ENCODE data around the gene SCG2.
A peak's percentile ranks its signal among the peaks of the same experiment; 100 is the strongest.

SCG2 gene

DNA sequence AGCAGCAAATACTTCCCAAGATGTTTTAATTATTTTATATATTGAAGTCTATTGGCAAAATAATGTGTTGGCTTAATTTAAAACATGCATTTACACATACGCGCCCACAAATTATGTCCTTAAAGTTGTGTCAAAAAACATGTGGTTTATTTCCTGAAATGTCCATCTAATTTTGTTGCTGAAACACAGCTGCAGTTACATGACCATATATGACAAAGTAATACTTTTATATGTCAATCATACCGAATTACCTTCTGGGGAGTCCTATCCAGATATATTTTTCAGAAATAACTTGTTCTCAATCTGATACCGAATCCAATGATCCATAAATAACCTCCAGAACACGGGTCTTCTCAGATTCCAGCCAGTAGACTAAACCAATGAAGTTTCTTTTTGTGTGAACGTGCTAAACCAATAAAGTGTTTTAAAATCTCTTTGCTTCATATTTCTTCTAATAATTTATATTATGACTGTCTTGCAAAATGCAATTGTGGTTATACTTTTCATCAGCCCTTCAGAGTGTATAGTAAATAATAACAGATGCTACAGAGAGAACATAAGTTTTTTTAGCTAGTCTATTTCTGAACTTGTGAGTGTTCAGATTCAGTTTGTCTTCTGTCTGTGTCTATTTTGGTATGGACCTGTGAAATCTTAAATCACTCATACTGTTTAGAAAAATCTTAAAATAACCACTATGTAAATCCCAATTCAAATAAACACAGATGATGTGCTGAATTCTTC, 2.4 kb downstream of the SCG2 start:
- DNase-seq = no peak
- in situ Hi-C loops (cut with HindIII; ENCODE audit: low pct_ligation_motif_present, low sequenced_read_pairs) = loop anchor here (25.0 kb wide), 1 partner anchor 138 kb away; no protein-coding TSS in a partner anchor
- H3K27ac ChIP-seq = peak overlapping the region; percentile 92

DNA sequence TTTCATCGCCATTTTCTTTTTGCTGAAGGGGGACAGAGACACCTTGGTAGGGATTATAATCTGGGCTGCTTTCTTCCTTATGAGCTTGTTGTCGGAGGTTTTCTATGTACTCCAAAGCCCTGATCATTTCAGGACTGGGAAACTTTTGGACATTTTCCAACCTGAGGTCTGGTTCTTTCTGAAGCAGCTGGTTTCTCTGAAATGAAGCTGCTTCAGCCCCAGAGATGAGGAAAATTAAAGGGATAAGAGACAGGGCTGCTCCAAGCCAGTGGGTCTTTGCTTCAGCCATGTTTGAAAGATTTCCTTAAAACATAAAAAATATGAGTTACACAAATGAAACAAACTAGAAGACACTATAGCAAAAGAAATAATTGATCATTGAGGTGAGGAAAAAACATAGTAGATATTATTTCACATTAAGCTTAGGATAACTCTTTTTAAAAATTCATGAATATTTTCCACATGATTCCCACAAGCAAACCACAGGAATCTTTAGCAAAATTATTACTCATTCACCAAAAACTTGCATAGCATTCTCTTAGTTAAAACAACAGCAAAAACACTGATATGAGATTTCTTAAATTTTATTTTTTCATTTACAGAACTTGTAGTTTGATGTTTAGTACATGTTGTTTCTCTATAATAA, 3.0 kb downstream of the SCG2 start:
- no peak overlapping the region for H3K4me3 ChIP-seq (ENCODE audit: low read depth, low read length)
- H3K36me3 ChIP-seq (replicated peaks) = no peaks in the 10 kb centered on the region
- TF ChIP-seq, protein P1, sequence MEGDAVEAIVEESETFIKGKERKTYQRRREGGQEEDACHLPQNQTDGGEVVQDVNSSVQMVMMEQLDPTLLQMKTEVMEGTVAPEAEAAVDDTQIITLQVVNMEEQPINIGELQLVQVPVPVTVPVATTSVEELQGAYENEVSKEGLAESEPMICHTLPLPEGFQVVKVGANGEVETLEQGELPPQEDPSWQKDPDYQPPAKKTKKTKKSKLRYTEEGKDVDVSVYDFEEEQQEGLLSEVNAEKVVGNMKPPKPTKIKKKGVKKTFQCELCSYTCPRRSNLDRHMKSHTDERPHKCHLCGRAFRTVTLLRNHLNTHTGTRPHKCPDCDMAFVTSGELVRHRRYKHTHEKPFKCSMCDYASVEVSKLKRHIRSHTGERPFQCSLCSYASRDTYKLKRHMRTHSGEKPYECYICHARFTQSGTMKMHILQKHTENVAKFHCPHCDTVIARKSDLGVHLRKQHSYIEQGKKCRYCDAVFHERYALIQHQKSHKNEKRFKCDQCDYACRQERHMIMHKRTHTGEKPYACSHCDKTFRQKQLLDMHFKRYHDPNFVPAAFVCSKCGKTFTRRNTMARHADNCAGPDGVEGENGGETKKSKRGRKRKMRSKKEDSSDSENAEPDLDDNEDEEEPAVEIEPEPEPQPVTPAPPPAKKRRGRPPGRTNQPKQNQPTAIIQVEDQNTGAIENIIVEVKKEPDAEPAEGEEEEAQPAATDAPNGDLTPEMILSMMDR (IDR thresholded peaks at IDR 0.05; ENCODE audit: low read depth, low read length, missing control alignments) = no peak
- H3K27me3 ChIP-seq (replicated peaks) = no peaks in the 10 kb centered on the region
- peak overlapping the region; percentile 92 for H3K27ac ChIP-seq
- in situ Hi-C loops (cut with HindIII; ENCODE audit: low pct_ligation_motif_present, low sequenced_read_pairs) = no loop called here
- DNase-seq = peak; percentile 83

More for the DNA sequence above, 2.4 kb downstream of the SCG2 start:
- H3K27me3 ChIP-seq (replicated peaks) = no peaks in the 10 kb centered on the region
- no peak overlapping the region for H3K4me3 ChIP-seq (ENCODE audit: low read depth, low read length)
- H3K36me3 ChIP-seq (replicated peaks) = no peaks in the 10 kb centered on the region
- TF ChIP-seq, protein P1 (IDR thresholded peaks at IDR 0.05; ENCODE audit: low read depth, low read length, missing control alignments) = no peak

DNA sequence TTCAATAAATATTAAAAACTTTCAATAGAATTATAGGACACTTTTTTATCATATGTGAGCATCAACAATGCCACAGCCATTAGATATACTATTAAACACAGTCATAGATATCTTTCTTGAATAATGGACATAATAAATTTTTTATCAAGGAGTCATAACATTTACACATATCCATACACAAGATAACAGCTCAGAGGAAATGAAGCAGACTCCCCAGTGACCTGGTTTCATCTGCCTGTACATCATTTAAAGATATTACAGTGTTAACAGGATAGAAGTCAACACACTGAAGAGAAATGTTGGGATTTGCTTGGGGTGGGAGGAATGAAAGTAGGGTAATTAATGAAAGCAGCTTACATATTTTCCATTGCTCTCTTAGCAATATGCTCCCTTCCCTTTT, 5.1 kb downstream of the SCG2 start:
- H3K27ac ChIP-seq = peak overlapping the region; percentile 56
- H3K36me3 ChIP-seq (replicated peaks) = no peaks in the 10 kb centered on the region
- no peak overlapping the region for H3K4me3 ChIP-seq (ENCODE audit: low read depth, low read length)
- TF ChIP-seq, protein P1 (IDR thresholded peaks at IDR 0.05; ENCODE audit: low read depth, low read length, missing control alignments) = no peak
- in situ Hi-C loops (cut with HindIII; ENCODE audit: low pct_ligation_motif_present, low sequenced_read_pairs) = no loop called here
- peak; percentile 79 for DNase-seq
- H3K27me3 ChIP-seq (replicated peaks) = no peaks in the 10 kb centered on the region

DNA sequence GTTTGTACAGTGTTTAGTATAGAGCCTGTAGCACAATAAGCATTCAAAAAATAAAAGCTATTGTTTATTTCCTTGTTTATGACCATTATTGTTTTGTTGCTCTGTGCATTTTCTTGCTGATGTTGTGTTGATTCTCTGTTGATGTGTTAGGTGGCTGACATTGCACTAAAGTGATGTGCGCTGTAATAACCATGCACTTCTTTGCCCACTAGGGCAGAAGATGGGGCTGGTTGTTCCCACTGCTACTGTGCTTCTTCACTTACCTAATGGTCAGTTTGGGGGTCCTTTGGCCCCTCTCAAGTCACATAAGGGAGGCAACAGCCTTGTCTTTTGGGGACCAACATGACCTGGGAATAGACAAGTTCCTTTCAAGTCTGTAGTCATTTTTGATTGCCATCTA, 6.0 kb downstream of the SCG2 start:
- Histone ChIP-seq H3K27me3 (replicated peaks) (no peaks in the 10 kb centered on the region), H3K27ac (no peak overlapping the region), H3K4me3 (ENCODE audit: low read depth, low read length) (no peak overlapping the region), H3K36me3 (replicated peaks) (no peaks in the 10 kb centered on the region)
- TF ChIP-seq, protein P1 (IDR thresholded peaks at IDR 0.05; ENCODE audit: low read depth, low read length, missing control alignments) = peak; percentile 7
- in situ Hi-C loops (cut with HindIII; ENCODE audit: low pct_ligation_motif_present, low sequenced_read_pairs) = no loop called here
- DNase-seq = no peak

DNA sequence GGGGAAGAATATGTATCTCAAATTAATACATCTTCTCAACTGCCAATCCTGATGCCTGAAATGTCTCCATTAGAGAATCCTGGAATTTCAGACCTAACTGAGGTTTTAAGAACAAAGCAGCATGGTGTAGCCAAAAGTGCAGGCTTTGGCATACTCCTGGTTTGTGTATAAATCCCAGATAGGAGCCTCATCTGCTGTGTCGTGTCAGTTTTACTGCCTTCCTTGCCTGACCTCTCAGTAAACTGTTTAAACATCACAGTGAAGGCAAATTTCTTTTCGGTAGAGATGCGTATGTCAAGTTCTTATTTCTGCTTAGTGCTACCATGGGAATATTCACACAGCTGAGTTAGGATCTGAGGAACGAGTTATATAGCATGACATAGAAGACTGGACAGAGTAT, 7.3 kb downstream of the SCG2 start:
- Histone ChIP-seq H3K36me3 (replicated peaks) (no peaks in the 10 kb centered on the region), H3K4me3 (ENCODE audit: low read depth, low read length) (no peak overlapping the region), H3K27me3 (replicated peaks) (no peaks in the 10 kb centered on the region), H3K27ac (no peak overlapping the region)
- in situ Hi-C loops (cut with HindIII; ENCODE audit: low pct_ligation_motif_present, low sequenced_read_pairs) = no loop called here
- TF ChIP-seq, protein P1 (IDR thresholded peaks at IDR 0.05; ENCODE audit: low read depth, low read length, missing control alignments) = no peak
- no peak for DNase-seq
